HAP-1 (cell line): Measurements from ENCODE around the gene WDR4.

Source experiments
- DNase-seq, 2 experiments: peaks; one replicate each; pipeline ENCODE4 v3.0.0-alpha.2; 2016 to 2020; ENCODE audit warnings: low spot score in 2 of 2
- H3K27me3 ChIP-seq: fragments of 250-450 bp; sonication (Bioruptor Pico); 2 replicates; pipeline ENCODE4 v1.5.1; 2020; ENCODE audit warnings: low read depth, mild to moderate bottlenecking, moderate library complexity
- H3K36me3 ChIP-seq: fragments of 250-450 bp; sonication (Bioruptor Pico); replicated peaks from 2 replicates; pipeline ENCODE4 v1.5.1; 2020; ENCODE audit warnings: mild to moderate bottlenecking
- H3K4me1 ChIP-seq: fragments of 250-450 bp; sonication (Bioruptor Pico); 2 replicates; pipeline ENCODE4 v1.5.1; 2020; ENCODE audit warnings: mild to moderate bottlenecking
- H3K4me3 ChIP-seq: fragments of 250-450 bp; sonication (Bioruptor Pico); 2 replicates; pipeline ENCODE4 v1.5.1; 2020; ENCODE audit warnings: mild to moderate bottlenecking, moderate library complexity
- H3K9me3 ChIP-seq: fragments of 250-450 bp; sonication (Bioruptor Pico); 2 replicates; pipeline ENCODE4 v1.5.1; 2020; ENCODE audit warnings: mild to moderate bottlenecking, moderate library complexity
- in situ Hi-C: fragments of 300-500 bp; cut with MboI; formaldehyde crosslinking; loops from 3 replicates; pipeline ENCODE4 v1.14.3; 2020; ENCODE audit warnings: low sequenced_read_pairs, inconsistent platforms, mixed read lengths

Gene WDR4

GRCh38 chr21:42864286-42864685, 15.1 kb downstream of the WDR4 start:
- Histone ChIP-seq H3K4me1 (no peaks in the 10 kb centered on the region), H3K9me3 (no peaks in the 10 kb centered on the region), H3K27me3 (no peaks in the 10 kb centered on the region), H3K4me3 (no peak overlapping the region), H3K36me3 (peaks cover 85% of the 10 kb centered on the region)
- no peak for DNase-seq
- in situ Hi-C loops, result no loop called here

DNA sequence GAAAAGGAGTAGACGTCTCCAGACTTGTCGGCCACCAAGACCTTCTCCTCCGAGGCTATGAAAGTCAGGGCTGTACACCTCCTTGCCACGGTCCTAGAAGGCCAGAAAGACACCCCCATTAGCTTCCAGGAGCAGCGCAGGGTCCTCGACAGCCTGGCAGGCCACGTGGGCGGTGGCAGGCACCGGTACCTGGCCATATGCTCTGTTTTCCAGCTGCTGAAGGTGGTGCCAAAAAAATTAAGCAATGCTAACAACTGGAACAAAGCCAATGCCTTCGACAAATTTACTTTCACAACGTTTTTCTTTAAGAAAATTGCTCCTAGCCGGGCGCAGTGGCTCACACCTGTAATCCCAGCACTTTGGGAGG, 15.9 kb downstream of the WDR4 start:
- no peaks in the 10 kb centered on the region for H3K27me3 ChIP-seq
- no peak overlapping the region for H3K4me3 ChIP-seq
- in situ Hi-C loops, result no loop called here
- H3K36me3 ChIP-seq, result peaks cover 85% of the 10 kb centered on the region
- H3K4me1 ChIP-seq, result no peaks in the 10 kb centered on the region
- no peaks in the 10 kb centered on the region for H3K9me3 ChIP-seq
- no peak for DNase-seq

DNA sequence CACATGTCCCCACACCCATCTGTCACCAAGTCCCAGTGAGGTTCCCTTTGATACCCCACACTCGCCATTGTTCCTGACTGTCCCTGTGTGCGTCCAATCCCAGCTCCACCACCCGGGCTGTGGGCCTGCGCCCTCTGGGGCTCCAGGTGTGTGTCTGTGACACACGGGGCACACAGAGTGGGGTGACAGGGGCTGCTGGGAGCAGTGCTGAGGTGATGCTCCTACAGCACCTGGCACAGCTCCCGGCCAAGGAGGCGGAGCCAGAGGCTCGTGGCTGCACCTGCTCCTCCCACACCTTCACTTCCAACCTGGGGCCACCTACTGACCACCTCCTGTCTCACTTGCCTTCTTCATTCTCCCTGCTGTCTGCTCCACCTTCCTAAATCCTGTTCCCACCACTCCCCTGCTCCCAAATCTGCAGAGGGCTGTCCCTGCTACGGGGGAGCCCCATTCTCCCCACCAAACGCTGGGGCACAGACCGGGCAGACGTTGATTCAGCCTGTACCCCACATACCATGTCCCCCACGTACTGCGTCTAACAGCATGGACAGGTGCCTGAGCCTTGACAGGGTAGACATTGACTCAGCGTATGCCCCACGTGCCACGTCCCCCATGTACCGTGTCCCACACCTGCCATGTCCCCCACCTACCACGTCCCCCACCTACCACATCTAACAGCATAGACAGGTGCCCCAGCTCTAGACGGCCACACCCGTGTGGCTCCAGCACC, 16.4 kb downstream of the WDR4 start:
- no peak overlapping the region for H3K4me3 ChIP-seq
- no peak for DNase-seq
- no peaks in the 10 kb centered on the region for H3K4me1 ChIP-seq
- H3K9me3 ChIP-seq, result no peaks in the 10 kb centered on the region
- in situ Hi-C loops, result no loop called here
- H3K36me3 ChIP-seq, result peaks cover 85% of the 10 kb centered on the region
- no peaks in the 10 kb centered on the region for H3K27me3 ChIP-seq

- Histone ChIP-seq H3K36me3 (peaks cover 90% of the 10 kb centered on the region), H3K4me3 (no peak overlapping the region), H3K4me1 (no peaks in the 10 kb centered on the region), H3K9me3 (no peaks in the 10 kb centered on the region), H3K27me3 (no peaks in the 10 kb centered on the region)
- in situ Hi-C loops, result no loop called here
- DNase-seq, result no peak
These were observed 17.4 kb downstream of the WDR4 start for GRCh38 chr21:42861848-42862400.

DNA sequence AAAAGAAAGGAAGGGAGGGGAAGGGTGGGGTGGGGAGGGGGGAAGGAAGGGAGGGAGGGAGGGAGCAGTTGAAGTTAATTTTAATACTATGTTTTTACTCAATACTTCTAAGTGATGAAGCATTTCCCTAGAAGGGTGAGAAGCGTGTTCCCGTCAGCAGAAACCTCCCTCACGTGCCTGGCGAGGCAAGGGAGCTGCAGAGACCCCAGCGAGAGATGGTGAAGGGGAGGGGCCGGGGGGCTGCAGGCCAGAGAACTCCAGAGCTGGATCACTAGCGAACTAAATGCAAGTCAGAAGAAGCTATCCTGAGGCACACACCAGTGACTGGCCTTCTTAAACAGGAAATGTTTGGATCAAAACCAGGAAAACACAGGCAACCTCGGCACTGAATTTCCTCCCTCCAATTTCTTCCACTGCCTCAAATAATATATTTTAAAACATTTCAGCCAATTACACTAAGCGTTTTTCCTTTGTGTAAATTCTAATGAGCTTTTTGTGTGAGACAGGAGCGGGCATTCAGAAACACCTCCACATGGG, 18.0 kb downstream of the WDR4 start:
- Histone ChIP-seq H3K4me1 (no peaks in the 10 kb centered on the region), H3K4me3 (no peak overlapping the region), H3K36me3 (peaks cover 90% of the 10 kb centered on the region), H3K27me3 (no peaks in the 10 kb centered on the region), H3K9me3 (no peaks in the 10 kb centered on the region)
- in situ Hi-C loops, result no loop called here
- no peak for DNase-seq

DNA sequence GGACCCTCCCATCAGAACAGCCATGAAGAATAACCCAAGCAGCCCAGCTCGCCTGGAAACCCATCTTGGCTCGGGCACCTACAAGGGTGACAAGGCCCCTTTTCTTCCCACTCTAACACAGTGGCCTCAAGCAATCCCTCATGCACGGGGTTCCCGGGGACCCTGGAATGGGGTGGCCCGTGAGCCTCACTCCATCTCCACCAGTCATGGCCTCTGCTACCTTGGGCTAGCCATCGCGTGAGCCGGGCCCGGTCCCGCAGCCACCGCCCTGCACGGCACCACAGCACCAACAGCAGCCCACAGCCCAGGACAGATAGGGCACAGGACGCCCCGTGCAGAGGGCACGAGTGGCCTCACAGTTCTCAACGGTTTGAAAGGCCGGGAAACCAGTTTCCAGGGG, 19.0 kb downstream of the WDR4 start:
- no peaks in the 10 kb centered on the region for H3K4me1 ChIP-seq
- peaks cover 93% of the 10 kb centered on the region for H3K36me3 ChIP-seq
- no peak for DNase-seq
- in situ Hi-C loops, result no loop called here
- no peak overlapping the region for H3K4me3 ChIP-seq
- no peaks in the 10 kb centered on the region for H3K27me3 ChIP-seq
- H3K9me3 ChIP-seq, result no peaks in the 10 kb centered on the region

GRCh38 chr21:42859891-42860230, 19.5 kb downstream of the WDR4 start:
- Histone ChIP-seq H3K36me3 (peaks cover 94% of the 10 kb centered on the region), H3K9me3 (no peaks in the 10 kb centered on the region), H3K4me1 (no peaks in the 10 kb centered on the region), H3K4me3 (no peak overlapping the region), H3K27me3 (no peaks in the 10 kb centered on the region)
- in situ Hi-C loops, result no loop called here
- no peak for DNase-seq

DNA sequence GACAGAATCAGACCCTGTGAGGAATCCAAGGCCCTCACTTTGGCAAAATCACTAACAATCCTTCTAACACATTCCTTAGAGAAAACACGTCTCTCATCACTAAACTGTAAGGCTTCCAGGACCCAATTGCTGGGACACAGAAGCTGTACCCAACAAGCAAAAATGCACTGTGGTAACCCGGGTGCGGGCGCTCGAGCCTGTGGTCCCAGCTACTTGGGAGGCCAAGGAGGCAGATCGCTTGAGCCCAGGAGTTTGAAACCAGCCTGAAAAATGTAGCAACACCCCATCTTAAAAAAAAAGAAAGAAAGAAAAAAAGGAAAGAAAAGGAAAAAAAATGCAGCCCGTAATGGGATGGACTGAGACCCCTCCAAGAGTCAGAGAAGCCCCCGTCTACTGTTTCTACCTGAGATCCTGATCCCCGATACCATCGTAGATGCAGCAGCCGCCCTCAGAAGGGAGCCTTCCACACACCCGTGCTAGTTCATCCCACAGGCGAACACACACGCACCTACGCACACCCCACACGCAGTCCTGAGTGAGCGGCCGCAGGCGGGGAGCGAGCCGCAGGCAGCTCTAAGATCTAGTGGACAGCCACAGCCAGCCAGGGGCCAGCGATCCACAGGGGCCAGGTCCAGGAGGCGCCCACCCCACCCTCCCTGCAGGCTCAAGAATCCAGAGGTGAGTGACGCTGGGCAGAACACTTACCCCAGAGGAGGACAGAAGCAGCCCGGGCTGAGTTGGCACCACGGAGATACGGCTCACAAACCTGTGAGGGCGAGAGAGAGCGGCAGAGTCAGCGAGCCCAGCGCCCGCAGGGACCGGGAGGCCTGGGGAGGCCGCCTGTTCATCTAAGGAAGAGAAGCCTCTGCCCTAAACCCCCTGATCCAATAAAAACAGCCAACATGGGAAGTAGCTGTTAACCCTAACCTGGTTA, 20.1 kb downstream of the WDR4 start:
- H3K36me3 ChIP-seq, result peaks cover 94% of the 10 kb centered on the region
- H3K27me3 ChIP-seq, result no peaks in the 10 kb centered on the region
- no peaks in the 10 kb centered on the region for H3K4me1 ChIP-seq
- in situ Hi-C loops, result no loop called here
- H3K4me3 ChIP-seq, result no peak overlapping the region
- DNase-seq, result no peak
- H3K9me3 ChIP-seq, result no peaks in the 10 kb centered on the region

- in situ Hi-C loops, result no loop called here
- Histone ChIP-seq H3K36me3 (peaks cover 96% of the 10 kb centered on the region), H3K4me3 (no peak overlapping the region), H3K27me3 (no peaks in the 10 kb centered on the region), H3K9me3 (no peaks in the 10 kb centered on the region), H3K4me1 (no peaks in the 10 kb centered on the region)
- DNase-seq, result no peak
These were observed 21.0 kb downstream of the WDR4 start for GRCh38 chr21:42858185-42858847.

- in situ Hi-C loops, result no loop called here
- Histone ChIP-seq H3K4me3 (no peak overlapping the region), H3K4me1 (no peaks in the 10 kb centered on the region), H3K36me3 (peaks cover 96% of the 10 kb centered on the region), H3K9me3 (no peaks in the 10 kb centered on the region), H3K27me3 (no peaks in the 10 kb centered on the region)
- no peak for DNase-seq
These were observed 22.1 kb downstream of the WDR4 start for GRCh38 chr21:42857216-42857615.

DNA sequence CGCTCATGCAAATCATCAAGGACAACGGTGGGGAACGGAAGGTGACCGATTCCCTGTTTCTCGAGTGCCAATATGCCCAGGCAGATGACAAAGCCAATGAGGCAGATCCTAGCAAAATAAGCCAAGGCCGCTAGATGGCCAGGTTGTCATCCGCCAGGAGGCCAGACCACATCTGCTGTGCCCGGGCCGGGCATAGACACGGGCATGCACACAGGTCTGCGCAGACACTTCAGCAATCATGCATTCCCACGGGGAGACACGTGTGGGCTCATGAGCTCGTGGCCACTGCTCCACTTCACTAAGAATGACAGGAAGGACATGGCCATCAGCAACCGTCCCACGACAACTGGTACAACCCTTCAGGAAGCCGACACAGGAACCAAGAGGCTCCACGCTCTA, 23.4 kb downstream of the WDR4 start:
- Histone ChIP-seq H3K9me3 (no peaks in the 10 kb centered on the region), H3K36me3 (peaks cover 99% of the 10 kb centered on the region), H3K27me3 (no peaks in the 10 kb centered on the region), H3K4me3 (no peak overlapping the region), H3K4me1 (no peaks in the 10 kb centered on the region)
- no peak for DNase-seq
- in situ Hi-C loops, result no loop called here

GRCh38 chr21:42855171-42855936, 24.0 kb downstream of the WDR4 start:
- Histone ChIP-seq H3K36me3 (peaks cover 99% of the 10 kb centered on the region), H3K27me3 (no peaks in the 10 kb centered on the region), H3K4me1 (no peaks in the 10 kb centered on the region), H3K4me3 (no peak overlapping the region), H3K9me3 (no peaks in the 10 kb centered on the region)
- DNase-seq, result no peak
- in situ Hi-C loops, result no loop called here
